ENCODE data around the gene GFY.

DNA sequence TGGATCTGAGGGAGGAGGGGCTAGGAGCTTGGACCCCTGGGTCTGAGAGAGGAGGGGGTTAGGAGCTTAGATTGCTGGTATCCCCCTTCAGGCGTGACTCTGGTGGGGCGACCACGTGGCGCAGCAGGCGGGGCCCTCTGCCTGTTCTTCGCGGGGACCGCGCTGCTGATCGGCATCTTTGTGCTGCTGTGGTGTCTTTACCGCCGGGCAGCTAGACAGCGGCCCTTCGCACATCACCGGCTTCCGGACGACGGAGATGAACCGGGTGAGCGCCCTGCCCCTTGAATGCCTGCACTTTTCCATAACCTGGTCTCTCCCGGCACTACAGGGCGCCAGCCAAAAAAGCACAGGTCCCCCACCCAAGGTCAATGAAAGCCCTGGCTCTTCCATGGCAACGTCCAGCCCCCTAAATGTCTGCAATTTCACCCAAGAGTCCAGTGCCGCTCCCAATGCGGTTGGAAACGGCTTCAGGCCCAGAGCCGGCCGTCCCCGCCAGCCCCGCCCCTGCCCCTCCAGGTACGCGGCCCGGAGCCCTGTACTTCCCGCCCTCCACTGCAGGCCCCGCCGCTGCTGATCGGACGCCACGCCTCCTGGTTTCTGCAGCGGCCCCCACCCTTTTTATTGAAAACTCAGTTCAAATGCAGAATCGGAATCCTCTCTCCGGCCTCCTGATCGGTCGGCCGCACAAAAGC is 2.8 kb downstream of the GFY start:
- TF ChIP-seq, protein P1, sequence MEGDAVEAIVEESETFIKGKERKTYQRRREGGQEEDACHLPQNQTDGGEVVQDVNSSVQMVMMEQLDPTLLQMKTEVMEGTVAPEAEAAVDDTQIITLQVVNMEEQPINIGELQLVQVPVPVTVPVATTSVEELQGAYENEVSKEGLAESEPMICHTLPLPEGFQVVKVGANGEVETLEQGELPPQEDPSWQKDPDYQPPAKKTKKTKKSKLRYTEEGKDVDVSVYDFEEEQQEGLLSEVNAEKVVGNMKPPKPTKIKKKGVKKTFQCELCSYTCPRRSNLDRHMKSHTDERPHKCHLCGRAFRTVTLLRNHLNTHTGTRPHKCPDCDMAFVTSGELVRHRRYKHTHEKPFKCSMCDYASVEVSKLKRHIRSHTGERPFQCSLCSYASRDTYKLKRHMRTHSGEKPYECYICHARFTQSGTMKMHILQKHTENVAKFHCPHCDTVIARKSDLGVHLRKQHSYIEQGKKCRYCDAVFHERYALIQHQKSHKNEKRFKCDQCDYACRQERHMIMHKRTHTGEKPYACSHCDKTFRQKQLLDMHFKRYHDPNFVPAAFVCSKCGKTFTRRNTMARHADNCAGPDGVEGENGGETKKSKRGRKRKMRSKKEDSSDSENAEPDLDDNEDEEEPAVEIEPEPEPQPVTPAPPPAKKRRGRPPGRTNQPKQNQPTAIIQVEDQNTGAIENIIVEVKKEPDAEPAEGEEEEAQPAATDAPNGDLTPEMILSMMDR (IDR thresholded peaks at IDR 0.05) = no peak
- TF ChIP-seq POLR2A (IDR thresholded peaks at IDR 0.05) = no peak
